ENCODE measurements around the gene TRIM63.

- no peak for TF ChIP-seq EZH2 (IDR thresholded peaks at IDR 0.05; ENCODE audit: low read depth, low read length, severe bottlenecking)
- TF ChIP-seq POLR2AphosphoS5 (IDR thresholded peaks at IDR 0.05; ENCODE audit: low read depth, low read length): no peak
- no peak for TF ChIP-seq HDAC2 (IDR thresholded peaks at IDR 0.05; ENCODE audit: borderline replicate concordance in 1 of 2, low read depth in 2 of 2, low read length in 2 of 2)
- TF ChIP-seq EP300 (IDR thresholded peaks at IDR 0.05; ENCODE audit: borderline replicate concordance in 1 of 2, low read depth in 2 of 2, low read length in 2 of 2): no peak
- no peak for TF ChIP-seq CTCF (IDR thresholded peaks at IDR 0.05; ENCODE audit: control extremely low read depth in 1 of 3, insufficient read depth in 1 of 3, low read depth in 1 of 3, low read length in 3 of 3)
These were observed 14.6 kb upstream of the TRIM63 start for GRCh38 chr1:26082020-26082350.

All from H1 (cell line).